ENCODE data around the gene MCM3. TPM values are rescaled to one million over a fixed set of nuclear protein-coding genes. Genes with fewer than 3 reads are reported as not detected.

The MCM3 gene
- polyA plus RNA-seq, 1 of the 3 experiments (the other 2 are of a cell fraction): 62.4 TPM

GRCh38 chr6:52306972-52307870, 22.7 kb upstream of the MCM3 start:
- ChIA-PET POLR2A (no interaction called here), CTCF (interaction anchor here (0.6 to 1.5 kb wide), 6 partner anchors 9 to 514 kb away, joined by 3 to 5 read pairs (median 3); no protein-coding TSS in a partner anchor)
- no peak for DNase-seq
- Histone ChIP-seq H3K27me3 (ENCODE audit: insufficient read depth) (no peaks in the 10 kb centered on the region), H3K4me1 (ENCODE audit: control insufficient read depth in 1 of 2, insufficient read depth in 2 of 2, low read depth in 1 of 2, low read length in 1 of 2) (no peaks in the 10 kb centered on the region; a peak in 1 of 4 replicates), H3K4me3 (ENCODE audit: low read depth in 2 of 2, low read length in 1 of 2) (no peak overlapping the region), H3K9me3 (no peaks in the 10 kb centered on the region), H3K27ac (ENCODE audit: low read depth in 2 of 2, low read length in 1 of 2) (no peak overlapping the region), H3K36me3 (replicated peaks in 1 of 2; ENCODE audit: control insufficient read depth in 1 of 2, insufficient read depth in 2 of 2, low read length in 1 of 2) (no peaks in the 10 kb centered on the region), H3K4me2 (no peak overlapping the region), H3K9me2 (no peaks in the 10 kb centered on the region), H4K20me1 (ENCODE audit: insufficient read depth) (no peaks in the 10 kb centered on the region), H3K79me2 (ENCODE audit: insufficient read depth) (no peaks in the 10 kb centered on the region), H2AFZ (ENCODE audit: low read depth) (no peak overlapping the region), H3F3A (replicated peaks; ENCODE audit: insufficient read depth) (no peaks in the 10 kb centered on the region), H3K9ac (no peak overlapping the region)
- WGBS (ENCODE audit: low lambda C conversion rate): 89% methylated on average over 31 of the region's 32 CpGs
- TF ChIP-seq RAD21 (IDR thresholded peaks at IDR 0.05; ENCODE audit: low read length) (no peak), YY1 (IDR thresholded peaks at IDR 0.05; ENCODE audit: low read depth) (no peak), ZBTB33 (IDR thresholded peaks at IDR 0.05; ENCODE audit: borderline replicate concordance, low read depth) (no peak), USF1 (IDR thresholded peaks at IDR 0.05; ENCODE audit: borderline replicate concordance, low read depth) (no peak), MXI1 (IDR thresholded peaks at IDR 0.05; ENCODE audit: low read depth, low read length) (no peak), FOXJ3 (CRISPR knock-in tag; IDR thresholded peaks at IDR 0.05) (no peak)

GRCh38 chr6:52305948-52306767, 21.6 kb upstream of the MCM3 start:
- Histone ChIP-seq H3F3A (replicated peaks; ENCODE audit: insufficient read depth) (no peaks in the 10 kb centered on the region), H3K9me2 (no peaks in the 10 kb centered on the region), H3K4me2 (no peak overlapping the region), H4K20me1 (ENCODE audit: insufficient read depth) (no peaks in the 10 kb centered on the region), H3K36me3 (replicated peaks in 1 of 2; ENCODE audit: control insufficient read depth in 1 of 2, insufficient read depth in 2 of 2, low read length in 1 of 2) (no peaks in the 10 kb centered on the region), H3K27ac (ENCODE audit: low read depth in 2 of 2, low read length in 1 of 2) (no peak overlapping the region), H3K9ac (no peak overlapping the region), H3K27me3 (ENCODE audit: insufficient read depth) (no peaks in the 10 kb centered on the region), H3K79me2 (ENCODE audit: insufficient read depth) (no peaks in the 10 kb centered on the region), H2AFZ (ENCODE audit: low read depth) (no peak overlapping the region), H3K4me1 (ENCODE audit: control insufficient read depth in 1 of 2, insufficient read depth in 2 of 2, low read depth in 1 of 2, low read length in 1 of 2) (no peaks in the 10 kb centered on the region; a peak in 1 of 4 replicates), H3K9me3 (no peaks in the 10 kb centered on the region), H3K4me3 (ENCODE audit: low read depth in 2 of 2, low read length in 1 of 2) (no peak overlapping the region)
- CTCF ChIA-PET: interaction anchor here (0.6 kb wide), 1 partner anchor 513 kb away, joined by 3 read pairs; no protein-coding TSS in a partner anchor
- 97% methylated on average over 15 of the region's 15 CpGs for WGBS (ENCODE audit: low lambda C conversion rate)
- POLR2A ChIA-PET: no interaction called here
- no peak for DNase-seq
- TF ChIP-seq TCF12 (IDR thresholded peaks at IDR 0.05) (no peak), REST (IDR thresholded peaks at IDR 0.05; ENCODE audit: low read depth, low read length) (no peak), SIN3A (IDR thresholded peaks at IDR 0.05; ENCODE audit: borderline replicate concordance, low read depth, low read length) (no peak), USF1 (IDR thresholded peaks at IDR 0.05; ENCODE audit: borderline replicate concordance, low read depth) (no peak), CTCF (IDR thresholded peaks at IDR 0.05) (no peak), EP300 (IDR thresholded peaks at IDR 0.05; ENCODE audit: borderline replicate concordance in 1 of 2, low read depth in 1 of 2, low read length in 1 of 2) (no peak), POLR2AphosphoS5 (IDR thresholded peaks at IDR 0.05; ENCODE audit: low read depth, low read length) (no peak), MAX (IDR thresholded peaks at IDR 0.05; ENCODE audit: low read depth) (no peak), SMC3 (IDR thresholded peaks at IDR 0.05; ENCODE audit: low read depth, low read length) (no peak), MXI1 (IDR thresholded peaks at IDR 0.05; ENCODE audit: low read depth, low read length) (no peak)

Measured in SK-N-SH (cell line).